HepG2 (cell line): ENCODE results near the gene TRAF5. TPM values are rescaled to one million over a fixed set of nuclear protein-coding genes. Genes with fewer than 3 reads are reported as not detected.

Experiments
- ATAC-seq: fragments of 200-7000 bp; cut with Tn5 transposase; 3 replicates; pipeline ENCODE4 v1.9.1; 2020; ENCODE audit warnings: mild to moderate bottlenecking, moderate library complexity
- BruUV-seq: library from RNA; stranded (reverse); fragments of 400-500 nt; replicated peaks from 2 replicates; lab custom pipeline; 2021; lab: Mats Ljungman, UMichigan
- CTCF ChIA-PET: fragments of 300-600 bp; formaldehyde crosslinking; extraction: SDS; loops from one replicate; lab custom pipeline; 2021; ENCODE audit warnings: low total read pairs, inconsistent platforms, low intra/inter-chr PET ratio; lab: Yijun Ruan, JAX
- POLR2A ChIA-PET: fragments of 350-600 bp; sonication (Branson Sonifier 250); formaldehyde crosslinking; loops from one replicate; lab custom pipeline; 2020; ENCODE audit warnings: antibody characterized with exemption, inconsistent platforms; lab: Yijun Ruan, JAX
- DNase-seq: peaks from one replicate; pipeline ENCODE4 v3.0.0-alpha.2; 2015; ENCODE audit warnings: low spot score
- FAIRE-seq: peaks from 3 replicates; lab custom pipeline; 2011; peaks lifted over from hg19 to GRCh38; lab: Jason Lieb, UNC
- H2AFZ ChIP-seq: one replicate; pipeline ENCODE4 v1.6.1; 2011; ENCODE audit warnings: low read length, inconsistent platforms
- H3K27ac ChIP-seq: fragments of 300-600 bp; 3 replicates; pipeline ENCODE4 v1.8.0; 2011; ENCODE audit warnings: mixed run types, mild to moderate bottlenecking, mixed read lengths, low read length, inconsistent platforms; ENCODE audit not compliant: insufficient read depth; ENCODE audit errors: extremely low read length
- H3K27me3 ChIP-seq, 2 experiments: fragments of 200-600 bp in 1 of 2; 2 replicates in 1 of 2; 3 replicates in 1 of 2; pipeline versions ENCODE4 v1.6.0 to v1.8.0; 2011; ENCODE audit warnings: low read length in 2 of 2, mild to moderate bottlenecking in 2 of 2, moderate library complexity in 2 of 2, inconsistent platforms in 1 of 2; ENCODE audit not compliant: insufficient read depth in 2 of 2, control insufficient read depth in 1 of 2
- H3K36me3 ChIP-seq, 2 experiments: fragments of 200-600 bp in 1 of 2; replicated peaks in 1 of 2; 2 replicates in 1 of 2; 3 replicates in 1 of 2; pipeline versions ENCODE4 v1.5.1 to v1.8.0; 2011; ENCODE audit warnings: low read length in 2 of 2, inconsistent platforms in 1 of 2; ENCODE audit not compliant: insufficient read depth in 2 of 2, control insufficient read depth in 1 of 2
- H3K4me1 ChIP-seq: 2 replicates; pipeline ENCODE4 v1.5.1; 2012; ENCODE audit warnings: low read length, inconsistent platforms; ENCODE audit not compliant: insufficient read depth
- H3K4me2 ChIP-seq: 2 replicates; pipeline ENCODE4 v1.6.0; 2011; ENCODE audit warnings: low read depth, low read length, inconsistent platforms
- H3K4me3 ChIP-seq, 3 experiments: fragments of 200-600 bp in 1 of 3; sonication (generic), shearing (Covaris generic) in 1 of 3; replicated peaks in 1 of 3; 2 replicates each; pipeline ENCODE4 v1.5.1; 2011 to 2016; ENCODE audit warnings: low read length in 3 of 3, inconsistent platforms in 2 of 3, low read depth in 2 of 3, mild to moderate bottlenecking in 2 of 3, control low read depth in 1 of 3, mixed read lengths in 1 of 3; ENCODE audit not compliant: insufficient read depth in 1 of 3
- H3K79me2 ChIP-seq: one replicate; pipeline ENCODE4 v1.6.1; 2011; ENCODE audit warnings: low read length, inconsistent platforms; ENCODE audit not compliant: insufficient read depth
- H3K9ac ChIP-seq: 2 replicates; pipeline ENCODE4 v1.6.0; 2011; ENCODE audit warnings: mild to moderate bottlenecking, low read depth, low read length, inconsistent platforms; ENCODE audit not compliant: insufficient read depth
- H3K9me3 ChIP-seq: 2 replicates; pipeline ENCODE4 v1.5.1; 2012; ENCODE audit warnings: mild to moderate bottlenecking, low read length
- H4K20me1 ChIP-seq: 2 replicates; pipeline ENCODE4 v1.6.0; 2011; ENCODE audit warnings: inconsistent platforms, mild to moderate bottlenecking, low read length, moderate library complexity; ENCODE audit not compliant: insufficient read depth
- AGO1 ChIP-seq: fragments of 200-400 bp; formaldehyde crosslinking; IDR thresholded peaks from 2 replicates; pipeline ENCODE4 v1.6.1; 2017; ENCODE audit warnings: mild to moderate bottlenecking, low read depth, low read length, moderate library complexity; ENCODE audit not compliant: poor library complexity, severe bottlenecking
- BRF2 ChIP-seq: sonication (generic); formaldehyde crosslinking; IDR thresholded peaks from 2 replicates; pipeline ENCODE4 v1.8.1; 2022; ENCODE audit warnings: mild to moderate bottlenecking, missing genetic modification reagents
- CBX2 ChIP-seq, 2 experiments: fragments of 200-600 bp in 1 of 2; sonication (generic); formaldehyde crosslinking in 1 of 2; IDR thresholded peaks; 2 replicates each; pipeline versions ENCODE4 v1.7.0 to v1.8.1; 2018 to 2022; ENCODE audit warnings: low read depth in 2 of 2, low read length in 1 of 2, mild to moderate bottlenecking in 1 of 2, missing genetic modification reagents in 1 of 2
- HNF4A ChIP-seq: sonication (generic); formaldehyde crosslinking; IDR thresholded peaks from 2 replicates; pipeline ENCODE4 v1.4.0; 2020; ENCODE audit warnings: missing genetic modification reagents
- KLF13 ChIP-seq: sonication (generic); formaldehyde crosslinking; IDR thresholded peaks from 2 replicates; pipeline ENCODE4 v1.4.0; 2020; ENCODE audit warnings: mild to moderate bottlenecking, missing genetic modification reagents
- MBNL3 ChIP-seq: fragments of 250-450 bp; sonication (Bioruptor Pico); conservative IDR thresholded peaks from 2 replicates; pipeline ENCODE4 v1.8.0; 2022; ENCODE audit warnings: mild to moderate bottlenecking, inconsistent platforms
- NKX3-1 ChIP-seq: sonication (generic); formaldehyde crosslinking; IDR thresholded peaks from 2 replicates; pipeline ENCODE4 v1.5.0; 2020; ENCODE audit warnings: missing genetic modification reagents
- SRSF9 ChIP-seq: fragments of 200-400 bp; formaldehyde crosslinking; IDR thresholded peaks from 2 replicates; pipeline ENCODE4 v1.6.1; 2018; ENCODE audit warnings: borderline replicate concordance, mild to moderate bottlenecking, low read depth, low read length; ENCODE audit not compliant: insufficient read depth, poor library complexity, severe bottlenecking
- TCF7L2 ChIP-seq: IDR thresholded peaks from 2 replicates; pipeline ENCODE4 v1.6.1; 2011; ENCODE audit warnings: mild to moderate bottlenecking, low read depth, low read length, moderate library complexity
- USF2 ChIP-seq, 2 experiments: sonication (generic) in 1 of 2; formaldehyde crosslinking in 1 of 2; IDR thresholded peaks; 2 replicates each; pipeline versions ENCODE4 v1.5.1 to v1.6.1; 2011 to 2020; ENCODE audit warnings: borderline replicate concordance in 1 of 2, low read depth in 1 of 2, low read length in 1 of 2, mild to moderate bottlenecking in 1 of 2, missing genetic modification reagents in 1 of 2, moderate library complexity in 1 of 2
- ZBTB43 ChIP-seq: sonication (generic); formaldehyde crosslinking; conservative IDR thresholded peaks from 2 replicates; pipeline ENCODE4 v1.4.0; 2020; ENCODE audit warnings: missing genetic modification reagents
- ZNF83 ChIP-seq: sonication (generic); formaldehyde crosslinking; IDR thresholded peaks from 2 replicates; pipeline ENCODE4 v1.4.0; 2020; ENCODE audit warnings: missing genetic modification reagents, mild to moderate bottlenecking, borderline replicate concordance
- ZNF878 ChIP-seq: sonication (generic); formaldehyde crosslinking; IDR thresholded peaks from 2 replicates; pipeline ENCODE4 v1.8.1; 2023; ENCODE audit warnings: mild to moderate bottlenecking, missing genetic modification reagents, moderate library complexity
- WGBS: methylation state at CpG from one replicate; pipeline ENCODE4 v1.1.6; 2017; ENCODE audit warnings: low lambda C conversion rate; 5-methylcytosine and 5-hydroxymethylcytosine counted together
- in situ Hi-C: cut with HindIII; loops from 2 replicates; pipeline ENCODE4 v1.10.0; 2017; ENCODE audit warnings: low pct_unique_long_range_greater_than_20kb; ENCODE audit not compliant: extremely low pct_ligation_motif_present
- intact Hi-C: fragments of 100-400 bp; cut with micrococcal nuclease; formaldehyde crosslinking; loops from one replicate; pipeline ENCODE4 v1.10.0; 2022; ENCODE audit not compliant: unreplicated experiment
- polyA plus RNA-seq, 8 experiments: library from polyadenylated mRNA; depleted of rRNA in 3 of 8; stranded (reverse) in 7 of 8; unstranded in 1 of 8; fragments of >200 nt; fragmentation: Illumina TruSeq in 4 of 8; extraction: Trizol in 4 of 8; gene quantifications; 2 replicates each; pipeline versions ENCODE4 v1.2.1 to v1.2.3, GENCODE V29; 2011 to 2016; ENCODE audit warnings: low read depth in 4 of 8, missing spikeins in 1 of 8, mixed read lengths in 1 of 8; ENCODE audit not compliant: insufficient read depth in 1 of 8
- total RNA-seq, 5 experiments: library from RNA; depleted of rRNA; stranded (reverse); fragments of >200 nt; fragmentation: Illumina TruSeq; extraction: Trizol; gene quantifications; 2 replicates each; pipeline ENCODE4 v1.2.3, GENCODE V29; 2016; ENCODE audit warnings: low read depth in 1 of 5
- TF ChIP-seq, protein P1 (sequence below): sonication (generic); formaldehyde crosslinking; conservative IDR thresholded peaks from 2 replicates; pipeline ENCODE4 v1.4.0; 2020; ENCODE audit warnings: mild to moderate bottlenecking, missing genetic modification reagents, moderate library complexity

Gene TRAF5
- total and polyA plus RNA-seq, 2 of the 13 experiments (the other 11 are each of a cell fraction or from before 2014, with no cell fraction given): 0.27 to 1.6 TPM

DNA sequence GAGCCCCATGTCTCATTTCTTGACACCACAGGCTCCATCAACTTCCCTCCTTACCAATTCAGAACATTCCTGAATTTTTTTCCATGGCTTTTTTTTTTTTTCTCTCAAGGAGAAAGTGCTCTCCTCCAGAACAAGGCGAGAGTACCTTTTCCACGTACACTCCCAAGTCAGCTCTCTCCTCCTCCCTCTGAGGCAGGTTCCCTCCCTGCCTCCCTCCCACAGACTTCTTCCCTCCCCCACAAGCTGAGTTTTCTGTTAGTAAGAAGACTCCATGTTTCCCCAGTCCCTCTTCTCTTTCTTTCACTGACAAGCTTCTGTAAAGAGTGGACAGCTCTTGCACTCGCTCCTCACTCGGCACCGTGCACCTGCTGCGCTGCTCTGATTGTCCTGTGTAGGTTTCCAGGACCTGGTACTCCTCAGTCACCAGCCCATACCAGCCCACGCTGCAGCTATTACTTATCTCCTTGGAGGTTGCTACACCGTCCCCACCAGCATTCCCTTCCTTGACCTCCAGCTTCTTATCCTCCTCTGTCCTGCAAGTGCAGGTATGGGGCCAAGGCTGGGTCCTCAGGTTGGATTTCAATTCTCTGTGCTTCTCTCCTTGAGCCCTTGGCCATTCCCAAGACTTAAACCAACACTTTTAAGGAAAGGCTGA is 3.8 kb downstream of the TRAF5 start:
- POLR2A ChIA-PET: no interaction called here
- no peak overlapping the region for H3K9ac ChIP-seq
- in situ Hi-C loops: no loop called here
- no peak for TF ChIP-seq HNF4A (CRISPR knock-in tag)
- no peak for TF ChIP-seq ZNF83 (CRISPR knock-in tag)
- TF ChIP-seq NKX3-1 (CRISPR knock-in tag): no peak
- no peak for TF ChIP-seq MBNL3 (CRISPR knock-in tag)
- no peak for TF ChIP-seq BRF2 (CRISPR knock-in tag)
- no peak for TF ChIP-seq SRSF9
- TF ChIP-seq ZNF878 (CRISPR knock-in tag): no peak
- no peak for TF ChIP-seq KLF13 (CRISPR knock-in tag)
- TF ChIP-seq ZBTB43: no peak
- no peak for TF ChIP-seq USF2 (IDR thresholded peaks at IDR 0.05; ENCODE audit: low read depth, low read length)
- TF ChIP-seq USF2 (CRISPR knock-in tag; IDR thresholded peaks at IDR 0.05; ENCODE audit: borderline replicate concordance): no peak
- TF ChIP-seq CBX2 (IDR thresholded peaks at IDR 0.05; ENCODE audit: low read depth, low read length): no peak
- TF ChIP-seq CBX2 (CRISPR knock-in tag; IDR thresholded peaks at IDR 0.05; ENCODE audit: low read depth): no peak
- TF ChIP-seq TCF7L2: no peak
- TF ChIP-seq, protein P1, sequence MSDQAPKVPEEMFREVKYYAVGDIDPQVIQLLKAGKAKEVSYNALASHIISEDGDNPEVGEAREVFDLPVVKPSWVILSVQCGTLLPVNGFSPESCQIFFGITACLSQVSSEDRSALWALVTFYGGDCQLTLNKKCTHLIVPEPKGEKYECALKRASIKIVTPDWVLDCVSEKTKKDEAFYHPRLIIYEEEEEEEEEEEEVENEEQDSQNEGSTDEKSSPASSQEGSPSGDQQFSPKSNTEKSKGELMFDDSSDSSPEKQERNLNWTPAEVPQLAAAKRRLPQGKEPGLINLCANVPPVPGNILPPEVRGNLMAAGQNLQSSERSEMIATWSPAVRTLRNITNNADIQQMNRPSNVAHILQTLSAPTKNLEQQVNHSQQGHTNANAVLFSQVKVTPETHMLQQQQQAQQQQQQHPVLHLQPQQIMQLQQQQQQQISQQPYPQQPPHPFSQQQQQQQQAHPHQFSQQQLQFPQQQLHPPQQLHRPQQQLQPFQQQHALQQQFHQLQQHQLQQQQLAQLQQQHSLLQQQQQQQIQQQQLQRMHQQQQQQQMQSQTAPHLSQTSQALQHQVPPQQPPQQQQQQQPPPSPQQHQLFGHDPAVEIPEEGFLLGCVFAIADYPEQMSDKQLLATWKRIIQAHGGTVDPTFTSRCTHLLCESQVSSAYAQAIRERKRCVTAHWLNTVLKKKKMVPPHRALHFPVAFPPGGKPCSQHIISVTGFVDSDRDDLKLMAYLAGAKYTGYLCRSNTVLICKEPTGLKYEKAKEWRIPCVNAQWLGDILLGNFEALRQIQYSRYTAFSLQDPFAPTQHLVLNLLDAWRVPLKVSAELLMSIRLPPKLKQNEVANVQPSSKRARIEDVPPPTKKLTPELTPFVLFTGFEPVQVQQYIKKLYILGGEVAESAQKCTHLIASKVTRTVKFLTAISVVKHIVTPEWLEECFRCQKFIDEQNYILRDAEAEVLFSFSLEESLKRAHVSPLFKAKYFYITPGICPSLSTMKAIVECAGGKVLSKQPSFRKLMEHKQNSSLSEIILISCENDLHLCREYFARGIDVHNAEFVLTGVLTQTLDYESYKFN (CRISPR knock-in tag): no peak
- TF ChIP-seq AGO1: no peak
- intact Hi-C loops: no loop called here
- H2AFZ ChIP-seq: no peak overlapping the region
- H3K27me3 ChIP-seq: peaks cover 0 to 44% of the 10 kb centered on the region in 2 experiments; a peak in 4 of 5 replicates
- DNase-seq (no peak), ATAC-seq (no peak), FAIRE-seq (no peak)
- no peak overlapping the region for H3K27ac ChIP-seq
- H3K4me2 ChIP-seq: no peak overlapping the region
- no peaks in the 10 kb centered on the region for H4K20me1 ChIP-seq
- H3K9me3 ChIP-seq: no peaks in the 10 kb centered on the region
- H3K4me1 ChIP-seq: peaks cover 24% of the 10 kb centered on the region; the same call in 1 of the 2 replicates
- no peaks in the 10 kb centered on the region for H3K36me3 ChIP-seq
- WGBS: 62% methylated on average over 8 of the region's 8 CpGs
- H3K4me3 ChIP-seq: no peak overlapping the region
- H3K79me2 ChIP-seq: no peaks in the 10 kb centered on the region
- no TSS peak for BruUV-seq
- CTCF ChIA-PET: no interaction called here
